ENCODE results near the gene SUPT3H. TPM values are rescaled to one million over a fixed set of nuclear protein-coding genes. Genes with fewer than 3 reads are reported as not detected.
"Not testable (repeated sequence)": the region's sequence is repeated elsewhere in the genome, so short reads cannot be mapped to it uniquely, and the experiment has no call there.

SUPT3H gene
- total RNA-seq, 1 experiment from 2014 or later: 3.6 TPM

DNA sequence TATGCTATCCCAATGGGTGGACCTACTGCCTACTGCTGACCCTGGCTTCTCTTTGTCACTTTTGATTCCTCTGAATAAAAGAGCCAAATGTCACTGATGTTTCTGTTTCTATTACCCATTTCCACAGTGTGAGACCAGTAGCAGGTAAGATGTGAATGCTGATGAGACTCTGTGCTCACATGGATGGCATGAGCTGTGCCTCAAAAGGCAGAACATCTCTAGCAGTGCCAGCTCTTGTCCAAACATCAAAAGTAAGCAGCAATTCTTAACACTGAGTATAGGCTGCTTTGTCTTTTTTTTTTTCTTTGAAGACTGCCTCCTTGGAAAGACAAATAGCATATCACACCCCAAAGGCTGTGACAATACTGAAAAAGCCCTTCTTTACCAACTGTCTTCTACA lies 508.8 kb downstream of the SUPT3H start:
- peaks cover 9% of the 10 kb centered on the region; the same call in 1 of the 2 replicates for H3K9me3 ChIP-seq (ENCODE audit: low read length)
- DNase-seq: no peak
- H3K4me1 ChIP-seq (ENCODE audit: insufficient read depth, low read length): no peaks in the 10 kb centered on the region
- no peaks in the 10 kb centered on the region for H3F3A ChIP-seq (ENCODE audit: low read length, unreplicated experiment)
- no peaks in the 10 kb centered on the region for H3K79me2 ChIP-seq (ENCODE audit: low read length)
- H3K27me3 ChIP-seq (ENCODE audit: low read length): no peaks in the 10 kb centered on the region
- ChIA-PET CTCF (no interaction called here), POLR2A (ENCODE audit: unreplicated experiment) (no interaction called here)
- BruUV-seq (replicated peaks): no TSS peak
- H3K36me3 ChIP-seq (ENCODE audit: low read depth, low read length): no peaks in the 10 kb centered on the region
- no peaks in the 10 kb centered on the region for H3K9me2 ChIP-seq (replicated peaks; ENCODE audit: low read length)
- H2AFZ ChIP-seq (ENCODE audit: low read length): no peak overlapping the region
- no peak overlapping the region for H3K4me3 ChIP-seq (ENCODE audit: low read length)
- H3K4me2 ChIP-seq (ENCODE audit: low read length): no peak overlapping the region
- ATAC-seq: no peak
- TF ChIP-seq EZH2phosphoT487 (IDR thresholded peaks at IDR 0.05; ENCODE audit: borderline replicate concordance, low read length) (no peak), EZH2 (IDR thresholded peaks at IDR 0.05; ENCODE audit: low read length, unreplicated experiment) (no peak)
- TF ChIP-seq, protein P1, sequence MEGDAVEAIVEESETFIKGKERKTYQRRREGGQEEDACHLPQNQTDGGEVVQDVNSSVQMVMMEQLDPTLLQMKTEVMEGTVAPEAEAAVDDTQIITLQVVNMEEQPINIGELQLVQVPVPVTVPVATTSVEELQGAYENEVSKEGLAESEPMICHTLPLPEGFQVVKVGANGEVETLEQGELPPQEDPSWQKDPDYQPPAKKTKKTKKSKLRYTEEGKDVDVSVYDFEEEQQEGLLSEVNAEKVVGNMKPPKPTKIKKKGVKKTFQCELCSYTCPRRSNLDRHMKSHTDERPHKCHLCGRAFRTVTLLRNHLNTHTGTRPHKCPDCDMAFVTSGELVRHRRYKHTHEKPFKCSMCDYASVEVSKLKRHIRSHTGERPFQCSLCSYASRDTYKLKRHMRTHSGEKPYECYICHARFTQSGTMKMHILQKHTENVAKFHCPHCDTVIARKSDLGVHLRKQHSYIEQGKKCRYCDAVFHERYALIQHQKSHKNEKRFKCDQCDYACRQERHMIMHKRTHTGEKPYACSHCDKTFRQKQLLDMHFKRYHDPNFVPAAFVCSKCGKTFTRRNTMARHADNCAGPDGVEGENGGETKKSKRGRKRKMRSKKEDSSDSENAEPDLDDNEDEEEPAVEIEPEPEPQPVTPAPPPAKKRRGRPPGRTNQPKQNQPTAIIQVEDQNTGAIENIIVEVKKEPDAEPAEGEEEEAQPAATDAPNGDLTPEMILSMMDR (conservative IDR thresholded peaks at IDR 0.05; ENCODE audit: low read depth, low read length): no peak
- no peaks in the 10 kb centered on the region for H4K20me1 ChIP-seq (ENCODE audit: low read length)
- H3K9ac ChIP-seq (ENCODE audit: low read length): no peak overlapping the region
- intact Hi-C loops (cut with micrococcal nuclease): no loop called here
- H3K27ac ChIP-seq (ENCODE audit: low read length): no peak overlapping the region

DNA sequence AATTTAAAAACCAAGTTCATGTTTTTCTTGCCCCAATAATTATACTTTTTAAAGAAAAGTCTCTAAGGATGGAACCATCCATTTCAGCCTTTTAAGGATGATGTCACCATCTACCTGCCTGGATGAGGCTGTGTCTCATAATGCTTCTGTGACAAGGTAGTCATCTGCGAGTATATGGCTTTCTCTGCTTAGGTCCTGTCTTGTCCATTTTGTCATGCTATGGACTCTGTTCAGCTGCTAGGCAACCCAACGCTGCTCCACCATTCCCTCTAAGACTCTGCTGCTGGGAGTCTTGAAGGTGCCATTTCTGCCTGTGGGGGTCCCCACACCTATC lies 509.4 kb downstream of the SUPT3H start:
- ChIA-PET POLR2A (ENCODE audit: unreplicated experiment) (no interaction called here), CTCF (no interaction called here)
- Histone ChIP-seq H4K20me1 (ENCODE audit: low read length) (no peaks in the 10 kb centered on the region), H3K9me3 (ENCODE audit: low read length) (peaks cover 9% of the 10 kb centered on the region; the same call in 1 of the 2 replicates), H3K79me2 (ENCODE audit: low read length) (no peaks in the 10 kb centered on the region), H3K4me1 (ENCODE audit: insufficient read depth, low read length) (no peaks in the 10 kb centered on the region), H3K4me2 (ENCODE audit: low read length) (no peak overlapping the region), H3K4me3 (ENCODE audit: low read length) (no peak overlapping the region), H3K27me3 (ENCODE audit: low read length) (no peaks in the 10 kb centered on the region), H3K9me2 (replicated peaks; ENCODE audit: low read length) (no peaks in the 10 kb centered on the region), H3K27ac (ENCODE audit: low read length) (no peak overlapping the region), H2AFZ (ENCODE audit: low read length) (no peak overlapping the region), H3F3A (ENCODE audit: low read length, unreplicated experiment) (no peaks in the 10 kb centered on the region), H3K36me3 (ENCODE audit: low read depth, low read length) (no peaks in the 10 kb centered on the region), H3K9ac (ENCODE audit: low read length) (no peak overlapping the region)
- intact Hi-C loops (cut with micrococcal nuclease): no loop called here
- DNase-seq: no peak
- TF ChIP-seq EZH2 (IDR thresholded peaks at IDR 0.05; ENCODE audit: low read length, unreplicated experiment) (no peak), EZH2phosphoT487 (IDR thresholded peaks at IDR 0.05; ENCODE audit: borderline replicate concordance, low read length) (no peak)
- TF ChIP-seq, protein P1 (conservative IDR thresholded peaks at IDR 0.05; ENCODE audit: low read depth, low read length): no peak
- ATAC-seq: no peak
- BruUV-seq (replicated peaks): no TSS peak

DNA sequence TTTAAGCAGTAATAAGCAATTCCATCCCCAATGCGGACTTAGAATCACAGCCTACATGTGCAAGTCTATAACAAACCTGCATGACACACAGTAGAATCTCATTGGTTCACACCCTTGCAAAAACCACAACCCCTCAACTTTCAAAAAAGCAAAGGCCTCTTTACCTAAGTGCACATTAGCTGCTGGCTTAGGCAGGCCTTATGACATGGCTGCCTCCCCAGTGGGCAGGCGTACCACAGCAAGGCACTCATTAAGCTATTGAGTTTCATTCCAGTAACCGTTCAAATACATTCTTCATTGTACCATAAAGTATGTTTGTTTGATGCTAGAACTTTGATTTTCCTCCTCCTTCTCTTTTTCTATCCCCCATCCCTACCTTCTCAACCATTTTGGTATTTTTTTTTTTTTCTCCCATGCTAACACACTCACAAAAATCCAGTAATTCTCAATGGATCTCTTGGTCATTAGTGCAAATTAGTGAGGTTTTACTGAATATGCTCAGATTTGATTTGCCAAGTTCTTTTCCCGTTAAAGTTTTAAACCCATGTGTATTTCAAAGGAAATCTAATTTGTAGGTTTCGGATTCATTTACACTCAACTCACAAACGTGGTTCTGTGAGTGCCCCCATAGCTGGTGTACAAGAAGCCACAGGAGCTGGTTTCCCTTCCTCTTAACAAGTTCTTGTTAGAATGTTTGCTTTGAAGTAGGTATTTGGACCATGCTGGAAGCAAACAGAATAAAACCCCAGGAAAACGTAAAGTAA lies 510.0 kb downstream of the SUPT3H start:
- Histone ChIP-seq H3K4me2 (ENCODE audit: low read length) (no peak overlapping the region), H3K27me3 (ENCODE audit: low read length) (no peaks in the 10 kb centered on the region), H3K9me3 (ENCODE audit: low read length) (peaks cover 9% of the 10 kb centered on the region; the same call in 1 of the 2 replicates), H3K9me2 (replicated peaks; ENCODE audit: low read length) (no peaks in the 10 kb centered on the region), H3K4me1 (ENCODE audit: insufficient read depth, low read length) (no peaks in the 10 kb centered on the region), H3K79me2 (ENCODE audit: low read length) (no peaks in the 10 kb centered on the region), H3F3A (ENCODE audit: low read length, unreplicated experiment) (no peaks in the 10 kb centered on the region), H3K4me3 (ENCODE audit: low read length) (no peak overlapping the region), H3K27ac (ENCODE audit: low read length) (no peak overlapping the region), H2AFZ (ENCODE audit: low read length) (no peak overlapping the region), H3K36me3 (ENCODE audit: low read depth, low read length) (no peaks in the 10 kb centered on the region), H4K20me1 (ENCODE audit: low read length) (no peaks in the 10 kb centered on the region), H3K9ac (ENCODE audit: low read length) (no peak overlapping the region)
- intact Hi-C loops (cut with micrococcal nuclease): no loop called here
- POLR2A ChIA-PET (ENCODE audit: unreplicated experiment): no interaction called here
- CTCF ChIA-PET: no interaction called here
- no TSS peak for BruUV-seq (replicated peaks)
- no peak for TF ChIP-seq EZH2phosphoT487 (IDR thresholded peaks at IDR 0.05; ENCODE audit: borderline replicate concordance, low read length)
- TF ChIP-seq EZH2 (IDR thresholded peaks at IDR 0.05; ENCODE audit: low read length, unreplicated experiment): no peak
- TF ChIP-seq, protein P1 (conservative IDR thresholded peaks at IDR 0.05; ENCODE audit: low read depth, low read length): no peak
- no peak for ATAC-seq
- DNase-seq: no peak

DNA sequence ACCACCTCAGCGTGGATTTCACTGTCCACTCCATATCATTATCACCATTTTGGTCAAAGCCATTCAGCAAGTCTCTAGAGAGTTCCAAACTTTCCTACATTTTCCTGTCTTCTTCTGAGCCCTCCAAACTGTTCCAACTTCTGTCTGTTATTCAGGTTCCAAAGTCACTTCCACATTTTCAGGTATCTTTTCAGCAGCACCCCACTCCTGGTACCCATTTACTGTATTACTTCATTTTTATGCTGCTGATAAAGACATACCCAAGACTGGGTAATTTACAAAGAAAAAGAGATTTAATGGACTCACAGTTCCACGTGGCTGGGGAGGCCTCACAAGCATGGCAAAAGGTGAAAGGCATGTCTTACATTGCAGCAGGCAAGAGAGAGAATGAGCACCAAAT lies 512.5 kb downstream of the SUPT3H start:
- H3K4me3 ChIP-seq (ENCODE audit: low read length); H3K4me2 ChIP-seq (ENCODE audit: low read length); H3K9me2 ChIP-seq (replicated peaks; ENCODE audit: low read length); BruUV-seq (replicated peaks); H2AFZ ChIP-seq (ENCODE audit: low read length); H3K9ac ChIP-seq (ENCODE audit: low read length); DNase-seq; H3K4me1 ChIP-seq (ENCODE audit: insufficient read depth, low read length); H3K27me3 ChIP-seq (ENCODE audit: low read length); H3K9me3 ChIP-seq (ENCODE audit: low read length); H3K79me2 ChIP-seq (ENCODE audit: low read length); intact Hi-C loops (cut with micrococcal nuclease); POLR2A ChIA-PET (ENCODE audit: unreplicated experiment); H3K27ac ChIP-seq (ENCODE audit: low read length); H4K20me1 ChIP-seq (ENCODE audit: low read length); CTCF ChIA-PET; ATAC-seq; H3K36me3 ChIP-seq (ENCODE audit: low read depth, low read length); H3F3A ChIP-seq (ENCODE audit: low read length, unreplicated experiment): not testable (repeated sequence)

All from PC-3 (cell line).